HL-60 (cell line): Measurements from ENCODE around the gene ALPG.

Experiments used
- CTCF ChIP-seq: IDR thresholded peaks from one replicate; pipeline ENCODE4 v1.5.1; 2011; ENCODE audit warnings: low read length, control low read depth, inconsistent platforms; ENCODE audit not compliant: insufficient read depth
- GABPA ChIP-seq: IDR thresholded peaks from 2 replicates; pipeline ENCODE4 v1.6.1; 2012; ENCODE audit warnings: low read depth

GRCh38 chr2:232362174-232362900, 44.3 kb upstream of the ALPG start:
- TF ChIP-seq GABPA = no peak
- TF ChIP-seq CTCF = no peak
